G401 (cell line): Measurements from ENCODE around the gene IGHMBP2. TPM values are rescaled to one million over a fixed set of nuclear protein-coding genes. Genes with fewer than 3 reads are reported as not detected.

Source experiments
- DNase-seq: peaks from one replicate; pipeline ENCODE4 v3.0.0-alpha.2; 2015; ENCODE audit warnings: low spot score
- in situ Hi-C: cut with HindIII; loops from 2 replicates; pipeline ENCODE4 v1.10.0; 2016; ENCODE audit warnings: low sequenced_read_pairs, mixed read lengths
- total RNA-seq: library from RNA; depleted of rRNA; stranded (reverse); fragments of >200 nt; shearing (Covaris generic); gene quantifications from 2 replicates; pipeline ENCODE4 v1.2.3, GENCODE V29; 2014

Gene IGHMBP2
- total RNA-seq, 1 experiment from 2014 or later = 19.1 TPM

GRCh38 chr11:68923614-68924013 is 19.9 kb downstream of the IGHMBP2 start:
- DNase-seq = no peak
- in situ Hi-C loops = no loop called here

GRCh38 chr11:68924073-68924925 is 20.6 kb downstream of the IGHMBP2 start:
- in situ Hi-C loops = no loop called here
- peak; percentile 72 for DNase-seq

- DNase-seq = no peak
- in situ Hi-C loops = no loop called here
Measured at GRCh38 chr11:68925611-68926010, 21.9 kb downstream of the IGHMBP2 start.

GRCh38 chr11:68927280-68928135 is 23.8 kb downstream of the IGHMBP2 start:
- peak; percentile 66 for DNase-seq
- in situ Hi-C loops = no loop called here

GRCh38 chr11:68928136-68928880 is 24.6 kb downstream of the IGHMBP2 start:
- no peak for DNase-seq
- in situ Hi-C loops = no loop called here

- no peak for DNase-seq
- in situ Hi-C loops = no loop called here
Measured at GRCh38 chr11:68929135-68929534, 25.4 kb downstream of the IGHMBP2 start.

GRCh38 chr11:68929706-68930570 is 26.2 kb downstream of the IGHMBP2 start:
- in situ Hi-C loops = no loop called here
- no peak for DNase-seq

GRCh38 chr11:68930991-68931855 is 27.5 kb downstream of the IGHMBP2 start:
- no peak for DNase-seq
- in situ Hi-C loops = no loop called here

- in situ Hi-C loops = no loop called here
- no peak for DNase-seq
Measured at GRCh38 chr11:68931911-68932310, 28.2 kb downstream of the IGHMBP2 start.

- in situ Hi-C loops = no loop called here
- no peak for DNase-seq
Measured at GRCh38 chr11:68932358-68932757, 28.7 kb downstream of the IGHMBP2 start.

GRCh38 chr11:68932933-68933577 is 29.4 kb downstream of the IGHMBP2 start:
- peak; percentile 25 for DNase-seq
- in situ Hi-C loops = no loop called here

GRCh38 chr11:68933605-68934320 is 30.1 kb downstream of the IGHMBP2 start:
- in situ Hi-C loops = no loop called here
- DNase-seq = peak; percentile 25

GRCh38 chr11:68934321-68934645 is 30.6 kb downstream of the IGHMBP2 start:
- peak; percentile 26 for DNase-seq
- in situ Hi-C loops = no loop called here

- in situ Hi-C loops = no loop called here
- DNase-seq = peak; percentile 65
Measured at GRCh38 chr11:68934666-68935065, 31.0 kb downstream of the IGHMBP2 start.

- in situ Hi-C loops = no loop called here
- DNase-seq = peak; percentile 48
Measured at GRCh38 chr11:68935066-68935465, 31.4 kb downstream of the IGHMBP2 start.

GRCh38 chr11:68935516-68936357 is 32.0 kb downstream of the IGHMBP2 start:
- no peak for DNase-seq
- in situ Hi-C loops = no loop called here
